ENCODE data around the gene TIMP4. TPM values are rescaled to one million over a fixed set of nuclear protein-coding genes. Genes with fewer than 3 reads are reported as not detected.

The TIMP4 gene
- total and polyA plus RNA-seq, 3 experiments from 2014 or later = not detected

GRCh38 chr3:12188328-12188648 is 29.6 kb upstream of the TIMP4 start:
- Mint-ChIP-seq H3K36me3 (no peaks in the 10 kb centered on the region), H3K27me3 (peaks cover 2 to 4% of the 10 kb centered on the region in 2 donors), H3K4me1 (peaks cover 3 to 9% (median 4%) of the 10 kb centered on the region in 3 donors), H3K9me3 (no peaks in the 10 kb centered on the region), H3K27ac (no peak overlapping the region), H3K4me3 (no peak overlapping the region)
- ChIA-PET POLR2A (no interaction called here), CTCF (no interaction called here)
- no peaks in the 10 kb centered on the region for H3K36me3 ChIP-seq (ENCODE audit: insufficient read depth, low read length)
- H3K27ac ChIP-seq (ENCODE audit: low read depth, low read length) = no peak overlapping the region
- DNase-seq = no peak
- H3K4me3 ChIP-seq (ENCODE audit: low read length) = no peak overlapping the region
- H3K4me1 ChIP-seq (ENCODE audit: insufficient read depth, low read length) = no peaks in the 10 kb centered on the region
- H3K9me3 ChIP-seq (ENCODE audit: low read length) = no peaks in the 10 kb centered on the region
- peaks cover 3% of the 10 kb centered on the region for H3K27me3 ChIP-seq (ENCODE audit: insufficient read depth, low read length, poor library complexity, severe bottlenecking)

DNA sequence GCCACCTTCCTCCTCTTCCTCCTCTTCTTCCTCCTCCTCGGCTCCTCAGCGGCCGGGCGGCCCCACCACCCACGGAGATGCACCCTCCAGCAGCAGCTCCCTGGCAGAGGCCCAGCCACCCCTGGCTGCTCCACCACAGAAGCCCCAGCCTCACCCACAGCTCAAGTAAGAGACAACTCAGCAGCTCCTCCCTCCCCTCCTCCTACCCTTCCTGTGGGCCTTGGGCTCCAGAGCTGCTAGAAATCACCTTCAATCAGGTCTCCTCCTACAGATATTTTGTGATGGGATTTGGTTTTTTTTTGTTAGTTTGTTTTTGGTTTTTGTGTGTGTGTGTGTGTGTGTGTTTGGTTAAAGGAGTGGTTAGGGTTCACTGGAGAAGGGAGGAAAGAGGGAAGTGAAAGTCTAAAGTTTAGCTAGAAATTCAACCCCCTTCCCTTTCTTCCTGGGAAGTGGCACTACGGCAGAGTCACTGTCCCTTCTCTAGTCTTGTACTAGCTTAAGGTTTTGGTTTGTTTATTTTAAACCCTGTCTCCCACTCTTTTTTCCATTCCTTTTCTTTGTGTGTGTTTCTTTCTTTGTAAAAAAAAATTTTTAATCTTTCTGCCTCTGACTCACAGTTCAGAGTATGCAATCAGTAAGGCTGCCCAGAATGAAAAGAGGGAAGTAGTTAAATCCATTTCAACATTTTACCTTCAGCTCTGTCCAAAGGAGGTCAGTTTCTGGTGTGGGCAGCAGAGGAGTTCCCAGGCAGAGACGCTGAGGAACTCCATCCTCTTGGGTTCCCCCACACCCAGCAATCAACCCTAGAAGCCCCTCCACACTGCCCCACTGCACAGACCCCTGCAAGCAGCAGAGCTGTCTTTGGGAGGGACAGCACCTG is 29.0 kb upstream of the TIMP4 start:
- no peaks in the 10 kb centered on the region for H3K9me3 Mint-ChIP-seq
- peaks cover 2 to 4% of the 10 kb centered on the region in 2 donors for H3K27me3 Mint-ChIP-seq
- no peak overlapping the region for H3K4me3 Mint-ChIP-seq
- peak overlapping the region in 5 of 8 donors; percentile 13 to 43 (median 38) for H3K27ac Mint-ChIP-seq
- H3K4me1 Mint-ChIP-seq = peaks cover 3 to 9% (median 4%) of the 10 kb centered on the region in 3 donors
- H3K36me3 Mint-ChIP-seq = no peaks in the 10 kb centered on the region
- no peak for DNase-seq
- no peak overlapping the region for H3K27ac ChIP-seq (ENCODE audit: low read depth, low read length)
- no peaks in the 10 kb centered on the region for H3K36me3 ChIP-seq (ENCODE audit: insufficient read depth, low read length)
- ChIA-PET POLR2A (no interaction called here), CTCF (no interaction called here)
- H3K4me1 ChIP-seq (ENCODE audit: insufficient read depth, low read length) = no peaks in the 10 kb centered on the region
- peaks cover 3% of the 10 kb centered on the region for H3K27me3 ChIP-seq (ENCODE audit: insufficient read depth, low read length, poor library complexity, severe bottlenecking)
- H3K4me3 ChIP-seq (ENCODE audit: low read length) = no peak overlapping the region
- H3K9me3 ChIP-seq (ENCODE audit: low read length) = no peaks in the 10 kb centered on the region

GRCh38 chr3:12186515-12187286 is 28.0 kb upstream of the TIMP4 start:
- POLR2A ChIA-PET = no interaction called here
- Histone ChIP-seq H3K27me3 (ENCODE audit: insufficient read depth, low read length, poor library complexity, severe bottlenecking) (peaks cover 3% of the 10 kb centered on the region), H3K4me1 (ENCODE audit: insufficient read depth, low read length) (no peaks in the 10 kb centered on the region), H3K9me3 (ENCODE audit: low read length) (no peaks in the 10 kb centered on the region), H3K36me3 (ENCODE audit: insufficient read depth, low read length) (no peaks in the 10 kb centered on the region), H3K4me3 (ENCODE audit: low read length) (no peak overlapping the region), H3K27ac (ENCODE audit: low read depth, low read length) (no peak overlapping the region)
- Mint-ChIP-seq H3K27me3 (peaks cover 2 to 4% of the 10 kb centered on the region in 2 donors), H3K9me3 (no peaks in the 10 kb centered on the region), H3K4me1 (peaks cover 3 to 9% (median 4%) of the 10 kb centered on the region in 3 donors), H3K27ac (no peak overlapping the region), H3K4me3 (no peak overlapping the region), H3K36me3 (no peaks in the 10 kb centered on the region)
- CTCF ChIA-PET = no interaction called here
- DNase-seq = no peak

- peaks cover 3 to 9% (median 4%) of the 10 kb centered on the region in 3 donors for H3K4me1 Mint-ChIP-seq
- H3K9me3 Mint-ChIP-seq = no peaks in the 10 kb centered on the region
- no peak overlapping the region for H3K27ac ChIP-seq (ENCODE audit: low read depth, low read length)
- H3K36me3 ChIP-seq (ENCODE audit: insufficient read depth, low read length) = no peaks in the 10 kb centered on the region
- DNase-seq = no peak
- no peak overlapping the region for H3K4me3 ChIP-seq (ENCODE audit: low read length)
- no peaks in the 10 kb centered on the region for H3K9me3 ChIP-seq (ENCODE audit: low read length)
- H3K4me1 ChIP-seq (ENCODE audit: insufficient read depth, low read length) = no peaks in the 10 kb centered on the region
- no peaks in the 10 kb centered on the region for H3K36me3 Mint-ChIP-seq
- H3K4me3 Mint-ChIP-seq = no peak overlapping the region
- peaks cover 3% of the 10 kb centered on the region for H3K27me3 ChIP-seq (ENCODE audit: insufficient read depth, low read length, poor library complexity, severe bottlenecking)
- H3K27ac Mint-ChIP-seq = no peak overlapping the region
- H3K27me3 Mint-ChIP-seq = peaks cover 2 to 4% of the 10 kb centered on the region in 2 donors
- ChIA-PET CTCF (no interaction called here), POLR2A (no interaction called here)
Measured at GRCh38 chr3:12186046-12186445, 27.3 kb upstream of the TIMP4 start.

- ChIA-PET CTCF (no interaction called here), POLR2A (no interaction called here)
- Mint-ChIP-seq H3K27me3 (peaks cover 2% of the 10 kb centered on the region in 2 donors), H3K4me3 (no peak overlapping the region), H3K27ac (no peak overlapping the region), H3K4me1 (peaks cover 3 to 9% (median 4%) of the 10 kb centered on the region in 3 donors), H3K9me3 (no peaks in the 10 kb centered on the region), H3K36me3 (no peaks in the 10 kb centered on the region)
- H3K4me1 ChIP-seq (ENCODE audit: insufficient read depth, low read length) = no peaks in the 10 kb centered on the region
- no peak overlapping the region for H3K27ac ChIP-seq (ENCODE audit: low read depth, low read length)
- H3K4me3 ChIP-seq (ENCODE audit: low read length) = no peak overlapping the region
- H3K36me3 ChIP-seq (ENCODE audit: insufficient read depth, low read length) = no peaks in the 10 kb centered on the region
- peaks cover 3% of the 10 kb centered on the region for H3K27me3 ChIP-seq (ENCODE audit: insufficient read depth, low read length, poor library complexity, severe bottlenecking)
- no peaks in the 10 kb centered on the region for H3K9me3 ChIP-seq (ENCODE audit: low read length)
- no peak for DNase-seq
Measured at GRCh38 chr3:12185172-12185710, 26.5 kb upstream of the TIMP4 start.

DNA sequence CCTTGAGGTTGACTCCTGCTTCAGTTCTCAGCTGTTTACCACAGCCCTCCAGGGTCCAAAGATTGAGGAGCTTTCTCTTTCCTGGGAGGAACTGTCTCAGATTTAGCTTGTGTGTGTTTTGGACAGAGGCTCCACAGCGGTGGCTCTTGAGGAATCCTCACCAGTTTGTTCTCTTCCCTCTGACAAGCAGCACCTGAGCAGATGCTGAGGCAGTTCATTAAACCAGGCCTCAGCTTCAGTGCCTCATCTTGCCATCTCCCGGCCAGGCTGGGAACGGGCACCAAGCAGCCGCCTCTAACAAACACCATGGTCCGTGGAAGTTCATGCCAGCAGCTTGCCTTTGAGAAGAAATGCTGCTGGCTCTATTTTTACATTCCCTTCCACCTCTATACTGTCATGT is 25.8 kb upstream of the TIMP4 start:
- CTCF ChIA-PET = interaction anchor here (1.3 to 1.8 kb wide), 2 partner anchors 9 to 14 kb away, joined by 3 to 5 read pairs; no protein-coding TSS in a partner anchor
- POLR2A ChIA-PET = no interaction called here
- H3K4me3 ChIP-seq (ENCODE audit: low read length) = no peak overlapping the region
- Mint-ChIP-seq H3K27ac (peak overlapping the region in 1 of 8 donors; percentile 12), H3K9me3 (no peaks in the 10 kb centered on the region), H3K4me3 (no peak overlapping the region), H3K4me1 (peaks cover 3 to 9% (median 4%) of the 10 kb centered on the region in 3 donors), H3K27me3 (peaks cover 0 to under 1% of the 10 kb centered on the region in 2 donors), H3K36me3 (no peaks in the 10 kb centered on the region)
- peaks cover 3% of the 10 kb centered on the region for H3K27me3 ChIP-seq (ENCODE audit: insufficient read depth, low read length, poor library complexity, severe bottlenecking)
- DNase-seq = no peak
- no peak overlapping the region for H3K27ac ChIP-seq (ENCODE audit: low read depth, low read length)
- H3K4me1 ChIP-seq (ENCODE audit: insufficient read depth, low read length) = no peaks in the 10 kb centered on the region
- H3K36me3 ChIP-seq (ENCODE audit: insufficient read depth, low read length) = no peaks in the 10 kb centered on the region
- no peaks in the 10 kb centered on the region for H3K9me3 ChIP-seq (ENCODE audit: low read length)

DNA sequence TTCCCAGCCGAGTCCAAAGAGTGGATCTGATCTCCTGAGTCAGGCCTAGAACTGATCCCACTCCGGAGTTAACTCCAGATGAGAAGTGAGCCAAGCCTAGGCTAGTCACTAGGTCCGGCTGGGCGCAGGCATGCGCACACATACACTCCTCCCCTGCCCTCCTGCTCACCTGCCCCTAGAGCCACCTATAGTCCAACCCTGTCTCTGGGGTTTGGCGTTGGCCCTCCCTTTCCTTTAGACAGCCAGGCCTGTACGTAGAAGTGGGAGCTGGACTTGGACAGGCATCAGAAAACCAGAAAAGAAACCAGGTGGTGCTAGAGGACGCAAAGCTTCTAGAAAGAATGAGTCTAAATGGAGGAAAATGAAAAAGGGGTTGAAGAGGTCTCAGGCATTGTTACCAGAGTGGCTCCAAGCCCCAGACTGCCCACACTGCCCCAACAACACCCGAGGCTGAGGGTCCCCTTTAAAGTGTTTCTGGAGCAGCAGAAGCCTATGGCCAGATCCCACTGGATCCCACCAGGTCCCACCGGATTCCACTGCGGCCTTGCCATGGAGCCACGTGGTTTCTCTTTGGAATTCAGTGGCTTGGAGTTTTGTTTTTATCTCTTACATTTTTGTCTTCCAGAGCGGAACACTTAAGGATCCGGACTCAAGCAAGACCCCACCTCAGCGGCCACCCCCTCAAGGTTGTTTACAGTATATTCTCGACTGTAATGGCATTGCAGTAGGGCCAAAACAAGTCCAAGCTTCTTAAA is 24.2 kb upstream of the TIMP4 start:
- Mint-ChIP-seq H3K36me3 (no peaks in the 10 kb centered on the region), H3K4me1 (peaks cover 3 to 6% (median 3%) of the 10 kb centered on the region in 3 donors), H3K27me3 (no peaks in the 10 kb centered on the region), H3K27ac (no peak overlapping the region), H3K9me3 (no peaks in the 10 kb centered on the region), H3K4me3 (peak overlapping the region in 1 of 7 donors; percentile 14)
- Histone ChIP-seq H3K27ac (ENCODE audit: low read depth, low read length) (no peak overlapping the region), H3K27me3 (ENCODE audit: insufficient read depth, low read length, poor library complexity, severe bottlenecking) (peaks cover 3% of the 10 kb centered on the region), H3K36me3 (ENCODE audit: insufficient read depth, low read length) (no peaks in the 10 kb centered on the region), H3K4me1 (ENCODE audit: insufficient read depth, low read length) (no peaks in the 10 kb centered on the region), H3K4me3 (ENCODE audit: low read length) (no peak overlapping the region), H3K9me3 (ENCODE audit: low read length) (no peaks in the 10 kb centered on the region)
- ChIA-PET CTCF (interaction anchor here (1.8 kb wide), 1 partner anchor 8 kb away, joined by 5 read pairs; no protein-coding TSS in a partner anchor), POLR2A (no interaction called here)
- no peak for DNase-seq
